ENCODE results near the gene HRK. TPM values are rescaled to one million over a fixed set of nuclear protein-coding genes. Genes with fewer than 3 reads are reported as not detected.

Gene HRK
- total and polyA plus RNA-seq, 2 of the 4 experiments (the other 2 are of a cell fraction): not detected

GRCh38 chr12:116832353-116832752, 48.9 kb downstream of the HRK start:
- H3K9ac ChIP-seq (ENCODE audit: low read depth, low read length): no peak overlapping the region
- H2BK120ac ChIP-seq (ENCODE audit: low read depth, low read length): no peak overlapping the region
- no peak overlapping the region for H4K5ac ChIP-seq (ENCODE audit: low read depth, low read length)
- BruUV-seq (replicated peaks): no TSS peak
- no peak for ATAC-seq (ENCODE audit: low read depth)
- no peak overlapping the region for H3K27ac ChIP-seq (ENCODE audit: insufficient read depth, low read length)
- ChIA-PET POLR2A (ENCODE audit: unreplicated experiment) (no interaction called here), CTCF (no interaction called here)
- in situ Hi-C loops (cut with MboI; ENCODE audit: low sequenced_read_pairs): no loop called here
- intact Hi-C loops (cut with micrococcal nuclease): no loop called here
- no peak overlapping the region for H3K14ac ChIP-seq (replicated peaks; ENCODE audit: low read depth, low read length)
- H2BK5ac ChIP-seq (ENCODE audit: low read depth, low read length, poor library complexity, severe bottlenecking): no peak overlapping the region
- dilution Hi-C loops (cut with HindIII; ENCODE audit: low sequenced_read_pairs, unreplicated experiment): no loop called here
- no peaks in the 10 kb centered on the region for H3K4me1 ChIP-seq (ENCODE audit: control insufficient read depth, insufficient read depth, low read length)
- WGBS, 2 experiments (ENCODE audit: extremely low coverage in 2 of 2, insufficient read length in 1 of 2): no CpG with 5 or more reads among the region's 6 CpGs
- H3K4me2 ChIP-seq (ENCODE audit: low read depth, low read length): no peak overlapping the region
- H3K36me3 ChIP-seq (ENCODE audit: control insufficient read depth, insufficient read depth, low read length): no peaks in the 10 kb centered on the region
- no peaks in the 10 kb centered on the region; the same call in 1 of the 2 replicates for H3K27me3 ChIP-seq (ENCODE audit: control insufficient read depth, insufficient read depth, low read length)
- H2AK5ac ChIP-seq (ENCODE audit: low read depth, low read length): no peak overlapping the region
- H3K4me3 ChIP-seq (ENCODE audit: insufficient read depth, low read depth, low read length): no peak overlapping the region
- H3K23ac ChIP-seq (ENCODE audit: low read depth, low read length): no peak overlapping the region
- no peaks in the 10 kb centered on the region for H4K20me1 ChIP-seq (ENCODE audit: insufficient read depth, low read length)
- H2BK15ac ChIP-seq (ENCODE audit: low read depth, low read length): no peak overlapping the region
- no peak overlapping the region for H2AK9ac ChIP-seq (replicated peaks; ENCODE audit: low read depth, low read length, poor library complexity)
- no peak overlapping the region for H4K91ac ChIP-seq (ENCODE audit: insufficient read depth, low read depth, low read length)
- no peak overlapping the region for H2AFZ ChIP-seq (replicated peaks; ENCODE audit: low read length, poor library complexity)
- H3K9me1 ChIP-seq (ENCODE audit: insufficient read depth, low read length): no peaks in the 10 kb centered on the region
- TF ChIP-seq MXI1 (IDR thresholded peaks at IDR 0.05; ENCODE audit: borderline replicate concordance, low read depth, low read length) (no peak), MAZ (IDR thresholded peaks at IDR 0.05; ENCODE audit: borderline replicate concordance, low read depth, low read length) (no peak), RFX5 (IDR thresholded peaks at IDR 0.05; ENCODE audit: low read depth, low read length) (no peak), NFE2L2 (IDR thresholded peaks at IDR 0.05; ENCODE audit: low read depth, low read length) (no peak)
- H3K18ac ChIP-seq (ENCODE audit: low read depth, low read length): no peak overlapping the region
- no peak overlapping the region for H3K56ac ChIP-seq (ENCODE audit: extremely low read depth, insufficient read depth, low read length)
- H3K9me3 ChIP-seq (ENCODE audit: control insufficient read depth, insufficient read depth, low read length): no peaks in the 10 kb centered on the region
- H2BK20ac ChIP-seq (ENCODE audit: low read depth, low read length): no peak overlapping the region
- no peak overlapping the region for H3K4ac ChIP-seq (ENCODE audit: low read depth, low read length)
- H3K79me1 ChIP-seq (ENCODE audit: low read depth in 1 of 2, low read length in 2 of 2): no peaks in the 10 kb centered on the region
- H4K8ac ChIP-seq (ENCODE audit: low read depth in 2 of 2, low read length in 2 of 2): no peak overlapping the region
- no peak for DNase-seq

Measured in IMR-90 (cell line).